HepG2 (cell line): ENCODE measurements around the gene KLHDC4. TPM values are rescaled to one million over a fixed set of nuclear protein-coding genes. Genes with fewer than 3 reads are reported as not detected.

Source experiments
- AGO1 ChIP-seq: fragments of 200-400 bp; formaldehyde crosslinking; IDR thresholded peaks from 2 replicates; pipeline ENCODE4 v1.6.1; 2017; ENCODE audit warnings: mild to moderate bottlenecking, low read depth, low read length, moderate library complexity; ENCODE audit not compliant: poor library complexity, severe bottlenecking
- ATF6 ChIP-seq: sonication (generic); formaldehyde crosslinking; conservative IDR thresholded peaks from 2 replicates; pipeline ENCODE4 v1.4.0; 2020; ENCODE audit warnings: missing genetic modification reagents
- EHMT2 ChIP-seq: fragments of 200-600 bp; sonication (generic); IDR thresholded peaks from 2 replicates; pipeline ENCODE4 v1.7.0; 2017; ENCODE audit warnings: antibody characterized with exemption, low read depth, low read length, borderline replicate concordance
- HNRNPL ChIP-seq: fragments of 200-400 bp; formaldehyde crosslinking; IDR thresholded peaks from 2 replicates; pipeline ENCODE4 v1.6.1; 2017; ENCODE audit warnings: mild to moderate bottlenecking, low read depth, low read length
- IRX3 ChIP-seq: sonication (generic); formaldehyde crosslinking; IDR thresholded peaks from 2 replicates; pipeline ENCODE4 v1.8.1; 2023; ENCODE audit warnings: mild to moderate bottlenecking, low read depth, missing genetic modification reagents, borderline replicate concordance
- KDM5A ChIP-seq: fragments of 200-600 bp; sonication (generic); IDR thresholded peaks from 2 replicates; pipeline ENCODE4 v1.7.0; 2018; ENCODE audit warnings: antibody characterized with exemption, mild to moderate bottlenecking, low read length, borderline replicate concordance
- MTF2 ChIP-seq: sonication (generic); formaldehyde crosslinking; IDR thresholded peaks from 2 replicates; pipeline ENCODE4 v1.5.0; 2020; ENCODE audit warnings: missing genetic modification reagents, borderline replicate concordance
- NFKB2 ChIP-seq: sonication (generic); formaldehyde crosslinking; IDR thresholded peaks from 2 replicates; pipeline ENCODE4 v1.4.0; 2020; ENCODE audit warnings: missing genetic modification reagents, borderline replicate concordance
- RARA ChIP-seq: IDR thresholded peaks from 2 replicates; pipeline ENCODE4 v1.6.1; 2016; ENCODE audit warnings: missing genetic modification reagents, missing compliant biosample characterization
- SP5 ChIP-seq: IDR thresholded peaks from 2 replicates; pipeline ENCODE4 v1.6.1; 2016; ENCODE audit warnings: low read depth, borderline replicate concordance
- TCF12 ChIP-seq, 2 experiments: fragments of 450-650 bp in 1 of 2; sonication (generic) in 1 of 2; formaldehyde crosslinking in 1 of 2; IDR thresholded peaks; 2 replicates each; pipeline versions ENCODE4 v1.6.1 to v1.8.0; 2017 to 2022; ENCODE audit warnings: antibody characterized with exemption in 1 of 2, mild to moderate bottlenecking in 1 of 2, missing genetic modification reagents in 1 of 2, moderate library complexity in 1 of 2
- TFDP1 ChIP-seq: IDR thresholded peaks from 2 replicates; pipeline ENCODE4 v1.6.1; 2016; ENCODE audit warnings: missing compliant biosample characterization, missing genetic modification reagents, borderline replicate concordance
- ZNF180 ChIP-seq: sonication (generic); formaldehyde crosslinking; IDR thresholded peaks from 2 replicates; pipeline ENCODE4 v1.4.0; 2020; ENCODE audit warnings: low read depth, missing genetic modification reagents, borderline replicate concordance
- ZNF235 ChIP-seq: sonication (generic); formaldehyde crosslinking; IDR thresholded peaks from 2 replicates; pipeline ENCODE4 v1.8.1; 2023; ENCODE audit warnings: mild to moderate bottlenecking, missing genetic modification reagents, borderline replicate concordance
- ZNF337 ChIP-seq: sonication (generic); formaldehyde crosslinking; IDR thresholded peaks from 2 replicates; pipeline ENCODE4 v1.5.1; 2020; ENCODE audit warnings: missing genetic modification reagents, low read depth, mild to moderate bottlenecking, borderline replicate concordance
- ZNF563 ChIP-seq: sonication (generic); formaldehyde crosslinking; IDR thresholded peaks from 2 replicates; pipeline ENCODE4 v1.8.0; 2022; ENCODE audit warnings: mild to moderate bottlenecking, moderate library complexity, missing genetic modification reagents
- polyA plus RNA-seq, 8 experiments: library from polyadenylated mRNA; depleted of rRNA in 3 of 8; stranded (reverse) in 7 of 8; unstranded in 1 of 8; fragments of >200 nt; fragmentation: Illumina TruSeq in 4 of 8; extraction: Trizol in 4 of 8; gene quantifications; 2 replicates each; pipeline versions ENCODE4 v1.2.1 to v1.2.3, GENCODE V29; 2011 to 2016; ENCODE audit warnings: low read depth in 4 of 8, missing spikeins in 1 of 8, mixed read lengths in 1 of 8; ENCODE audit not compliant: insufficient read depth in 1 of 8
- total RNA-seq, 5 experiments: library from RNA; depleted of rRNA; stranded (reverse); fragments of >200 nt; fragmentation: Illumina TruSeq; extraction: Trizol; gene quantifications; 2 replicates each; pipeline ENCODE4 v1.2.3, GENCODE V29; 2016; ENCODE audit warnings: low read depth in 1 of 5
- TF ChIP-seq, protein P1 (sequence below): sonication (generic); formaldehyde crosslinking; IDR thresholded peaks from 2 replicates; pipeline ENCODE4 v1.5.1; 2020; ENCODE audit warnings: mild to moderate bottlenecking, missing genetic modification reagents
- TF ChIP-seq, protein P2 (sequence below): sonication (generic); formaldehyde crosslinking; IDR thresholded peaks from 2 replicates; pipeline ENCODE4 v1.5.1; 2020; ENCODE audit warnings: mild to moderate bottlenecking, missing genetic modification reagents, moderate library complexity

Gene KLHDC4
- total and polyA plus RNA-seq, 2 of the 13 experiments (the other 11 are each of a cell fraction or from before 2014, with no cell fraction given): 18.7 to 31.8 TPM

- TF ChIP-seq ATF6: no peak
- 0 out of 2 replicates have a peak, but pooled peaks have one; percentile 44 for TF ChIP-seq IRX3 (CRISPR knock-in tag)
- peak; percentile 92 for TF ChIP-seq HNRNPL
- peak; percentile 58 for TF ChIP-seq RARA
- TF ChIP-seq NFKB2: peak; percentile 96; the same call in 1 of the 2 replicates
- TF ChIP-seq, protein P1, sequence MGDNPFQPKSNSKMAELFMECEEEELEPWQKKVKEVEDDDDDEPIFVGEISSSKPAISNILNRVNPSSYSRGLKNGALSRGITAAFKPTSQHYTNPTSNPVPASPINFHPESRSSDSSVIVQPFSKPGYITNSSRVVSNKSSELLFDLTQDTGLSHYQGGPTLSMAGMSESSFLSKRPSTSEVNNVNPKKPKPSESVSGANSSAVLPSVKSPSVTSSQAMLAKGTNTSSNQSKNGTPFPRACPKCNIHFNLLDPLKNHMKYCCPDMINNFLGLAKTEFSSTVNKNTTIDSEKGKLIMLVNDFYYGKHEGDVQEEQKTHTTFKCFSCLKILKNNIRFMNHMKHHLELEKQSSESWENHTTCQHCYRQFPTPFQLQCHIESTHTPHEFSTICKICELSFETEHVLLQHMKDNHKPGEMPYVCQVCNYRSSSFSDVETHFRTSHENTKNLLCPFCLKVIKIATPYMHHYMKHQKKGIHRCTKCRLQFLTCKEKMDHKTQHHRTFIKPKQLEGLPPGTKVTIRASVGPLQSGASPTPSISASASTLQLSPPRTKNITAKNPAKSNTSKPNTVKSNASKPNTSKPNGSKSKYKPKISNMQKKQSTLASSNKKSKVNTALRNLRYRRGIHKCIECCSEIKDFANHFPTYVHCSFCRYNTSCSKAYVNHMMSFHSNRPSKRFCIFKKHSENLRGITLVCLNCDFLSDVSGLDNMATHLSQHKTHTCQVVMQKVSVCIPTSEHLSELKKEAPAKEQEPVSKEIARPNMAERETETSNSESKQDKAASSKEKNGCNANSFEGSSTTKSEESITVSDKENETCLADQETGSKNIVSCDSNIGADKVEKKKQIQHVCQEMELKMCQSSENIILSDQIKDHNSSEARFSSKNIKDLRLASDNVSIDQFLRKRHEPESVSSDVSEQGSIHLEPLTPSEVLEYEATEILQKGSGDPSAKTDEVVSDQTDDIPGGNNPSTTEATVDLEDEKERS (CRISPR knock-in tag): peak; percentile 84; the same call in 1 of the 2 replicates
- no peak for TF ChIP-seq TCF12 (IDR thresholded peaks at IDR 0.05)
- peak; percentile 23; the same call in 1 of the 2 replicates for TF ChIP-seq TCF12 (CRISPR knock-in tag; IDR thresholded peaks at IDR 0.05)
- TF ChIP-seq ZNF563 (CRISPR knock-in tag): peak; percentile 92
- TF ChIP-seq SP5: peak; percentile 53; the same call in 1 of the 2 replicates
- TF ChIP-seq KDM5A: no peak
- peak; percentile 79 for TF ChIP-seq TFDP1
- TF ChIP-seq ZNF235 (CRISPR knock-in tag): no peak
- TF ChIP-seq ZNF180 (CRISPR knock-in tag): no peak
- TF ChIP-seq, protein P2, sequence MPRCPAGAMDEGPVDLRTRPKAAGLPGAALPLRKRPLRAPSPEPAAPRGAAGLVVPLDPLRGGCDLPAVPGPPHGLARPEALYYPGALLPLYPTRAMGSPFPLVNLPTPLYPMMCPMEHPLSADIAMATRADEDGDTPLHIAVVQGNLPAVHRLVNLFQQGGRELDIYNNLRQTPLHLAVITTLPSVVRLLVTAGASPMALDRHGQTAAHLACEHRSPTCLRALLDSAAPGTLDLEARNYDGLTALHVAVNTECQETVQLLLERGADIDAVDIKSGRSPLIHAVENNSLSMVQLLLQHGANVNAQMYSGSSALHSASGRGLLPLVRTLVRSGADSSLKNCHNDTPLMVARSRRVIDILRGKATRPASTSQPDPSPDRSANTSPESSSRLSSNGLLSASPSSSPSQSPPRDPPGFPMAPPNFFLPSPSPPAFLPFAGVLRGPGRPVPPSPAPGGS: peak; percentile 82; the same call in 1 of the 2 replicates
- TF ChIP-seq AGO1: no peak
- TF ChIP-seq MTF2 (CRISPR knock-in tag): no peak
- TF ChIP-seq ZNF337 (CRISPR knock-in tag): peak; percentile 92; the same call in 1 of the 2 replicates
- no peak for TF ChIP-seq EHMT2
These were observed 13.2 kb upstream of the KLHDC4 start (continued) for GRCh38 chr16:87778830-87779579.
